ENCODE data around the gene CCDC102A. TPM values are rescaled to one million over a fixed set of nuclear protein-coding genes. Genes with fewer than 3 reads are reported as not detected.

CCDC102A gene
- total RNA-seq, 1 donor from 2014 or later, result not detected

- TF ChIP-seq CTCF (IDR thresholded peaks at IDR 0.05; ENCODE audit: partially characterized antibody, unreplicated experiment), result no peak
- Mint-ChIP-seq H3K4me3 (ENCODE audit: unreplicated experiment) (no peak overlapping the region), H3K27me3 (ENCODE audit: unreplicated experiment) (peaks cover 8% of the 10 kb centered on the region), H3K9me3 (ENCODE audit: unreplicated experiment) (peaks cover 2% of the 10 kb centered on the region), H3K4me1 (ENCODE audit: low read depth, unreplicated experiment) (peaks cover 16% of the 10 kb centered on the region), H3K36me3 (ENCODE audit: unreplicated experiment) (no peaks in the 10 kb centered on the region), H3K27ac (ENCODE audit: unreplicated experiment) (no peak overlapping the region)
- no peak for DNase-seq
Measured at GRCh38 chr16:57474671-57475661, 61.4 kb downstream of the CCDC102A start.

GRCh38 chr16:57473906-57474305 lies 62.5 kb downstream of the CCDC102A start:
- H3K27ac Mint-ChIP-seq (ENCODE audit: unreplicated experiment), result no peak overlapping the region
- H3K36me3 Mint-ChIP-seq (ENCODE audit: unreplicated experiment), result no peaks in the 10 kb centered on the region
- H3K27me3 Mint-ChIP-seq (ENCODE audit: unreplicated experiment), result peaks cover 6% of the 10 kb centered on the region
- peaks cover 12% of the 10 kb centered on the region for H3K4me1 Mint-ChIP-seq (ENCODE audit: low read depth, unreplicated experiment)
- no peak for DNase-seq
- H3K4me3 Mint-ChIP-seq (ENCODE audit: unreplicated experiment), result no peak overlapping the region
- TF ChIP-seq CTCF (IDR thresholded peaks at IDR 0.05; ENCODE audit: partially characterized antibody, unreplicated experiment), result no peak
- H3K9me3 Mint-ChIP-seq (ENCODE audit: unreplicated experiment), result peaks cover 2% of the 10 kb centered on the region

DNA sequence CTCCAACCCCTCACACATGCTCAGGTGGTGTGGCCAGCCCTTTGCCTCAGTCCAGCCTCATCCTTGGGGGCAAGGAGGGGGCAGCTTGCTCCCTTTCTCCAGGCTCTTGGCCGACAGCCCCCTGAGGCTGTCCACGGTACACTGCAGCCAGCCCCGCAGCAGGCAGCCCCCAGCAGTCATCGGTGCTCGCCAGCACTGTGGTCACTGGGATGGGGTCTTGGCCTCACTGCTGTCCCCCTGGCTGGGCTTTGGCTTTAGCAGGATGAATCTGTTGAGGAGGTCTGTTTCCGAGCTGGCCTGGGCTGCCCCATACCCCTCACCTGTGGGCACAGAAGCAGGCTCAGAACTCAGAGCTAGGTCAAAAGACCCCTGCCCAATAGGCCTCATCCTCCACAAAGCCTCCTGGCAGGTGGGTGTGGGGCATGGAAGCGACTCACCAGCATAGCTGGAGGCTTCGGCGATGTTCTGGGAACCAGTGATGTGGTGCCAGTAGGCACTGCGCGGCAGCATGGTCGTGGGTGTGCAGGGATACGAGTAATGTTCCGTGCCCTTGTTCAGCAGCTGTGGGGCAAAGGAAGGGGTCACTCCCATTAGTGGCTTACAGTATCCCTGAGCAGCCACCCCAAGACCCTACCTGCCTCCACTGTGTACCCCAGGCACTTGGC lies 63.1 kb downstream of the CCDC102A start:
- Mint-ChIP-seq H3K9me3 (ENCODE audit: unreplicated experiment) (peaks cover 2% of the 10 kb centered on the region), H3K27ac (ENCODE audit: unreplicated experiment) (no peak overlapping the region), H3K27me3 (ENCODE audit: unreplicated experiment) (peaks cover 3% of the 10 kb centered on the region), H3K4me1 (ENCODE audit: low read depth, unreplicated experiment) (peaks cover 8% of the 10 kb centered on the region), H3K4me3 (ENCODE audit: unreplicated experiment) (no peak overlapping the region), H3K36me3 (ENCODE audit: unreplicated experiment) (no peaks in the 10 kb centered on the region)
- DNase-seq, result no peak
- TF ChIP-seq CTCF (IDR thresholded peaks at IDR 0.05; ENCODE audit: partially characterized antibody, unreplicated experiment), result no peak

DNA sequence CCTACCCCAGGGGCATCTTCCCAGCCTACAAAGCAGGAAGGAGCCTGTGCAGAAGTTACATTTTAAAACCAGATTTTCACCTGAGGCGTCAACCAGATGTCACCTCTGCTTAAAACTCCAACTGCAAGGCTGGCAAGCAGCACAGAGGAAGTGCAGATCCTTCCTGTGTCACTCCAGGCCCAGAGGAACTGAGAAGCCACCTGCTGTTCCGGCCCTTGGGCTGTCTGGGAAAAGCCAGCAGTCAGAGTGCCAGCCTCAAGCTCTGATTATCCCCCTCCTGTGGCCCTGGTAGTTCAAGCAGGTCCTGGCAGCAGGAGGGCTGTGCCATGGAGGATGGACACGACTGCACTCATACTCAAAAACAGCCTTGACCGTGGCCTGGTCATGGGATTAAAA lies 63.7 kb downstream of the CCDC102A start:
- no peak for TF ChIP-seq CTCF (IDR thresholded peaks at IDR 0.05; ENCODE audit: partially characterized antibody, unreplicated experiment)
- peaks cover 6% of the 10 kb centered on the region for H3K4me1 Mint-ChIP-seq (ENCODE audit: low read depth, unreplicated experiment)
- H3K27me3 Mint-ChIP-seq (ENCODE audit: unreplicated experiment), result peaks cover 3% of the 10 kb centered on the region
- H3K27ac Mint-ChIP-seq (ENCODE audit: unreplicated experiment), result no peak overlapping the region
- H3K36me3 Mint-ChIP-seq (ENCODE audit: unreplicated experiment), result no peaks in the 10 kb centered on the region
- DNase-seq, result no peak
- no peak overlapping the region for H3K4me3 Mint-ChIP-seq (ENCODE audit: unreplicated experiment)
- H3K9me3 Mint-ChIP-seq (ENCODE audit: unreplicated experiment), result peaks cover 2% of the 10 kb centered on the region

All from glutamatergic neuron (in vitro differentiated cells).